DLD1 (cell line): ENCODE data around the gene NSMCE3.
"Not testable (repeated sequence)": the region's sequence is repeated elsewhere in the genome, so short reads cannot be mapped to it uniquely, and the experiment has no call there.

ENCODE experiments used
- in situ Hi-C: cut with HindIII; loops from 2 replicates; pipeline ENCODE4 v1.10.0; 2017; ENCODE audit warnings: low sequenced_read_pairs

The NSMCE3 gene

DNA sequence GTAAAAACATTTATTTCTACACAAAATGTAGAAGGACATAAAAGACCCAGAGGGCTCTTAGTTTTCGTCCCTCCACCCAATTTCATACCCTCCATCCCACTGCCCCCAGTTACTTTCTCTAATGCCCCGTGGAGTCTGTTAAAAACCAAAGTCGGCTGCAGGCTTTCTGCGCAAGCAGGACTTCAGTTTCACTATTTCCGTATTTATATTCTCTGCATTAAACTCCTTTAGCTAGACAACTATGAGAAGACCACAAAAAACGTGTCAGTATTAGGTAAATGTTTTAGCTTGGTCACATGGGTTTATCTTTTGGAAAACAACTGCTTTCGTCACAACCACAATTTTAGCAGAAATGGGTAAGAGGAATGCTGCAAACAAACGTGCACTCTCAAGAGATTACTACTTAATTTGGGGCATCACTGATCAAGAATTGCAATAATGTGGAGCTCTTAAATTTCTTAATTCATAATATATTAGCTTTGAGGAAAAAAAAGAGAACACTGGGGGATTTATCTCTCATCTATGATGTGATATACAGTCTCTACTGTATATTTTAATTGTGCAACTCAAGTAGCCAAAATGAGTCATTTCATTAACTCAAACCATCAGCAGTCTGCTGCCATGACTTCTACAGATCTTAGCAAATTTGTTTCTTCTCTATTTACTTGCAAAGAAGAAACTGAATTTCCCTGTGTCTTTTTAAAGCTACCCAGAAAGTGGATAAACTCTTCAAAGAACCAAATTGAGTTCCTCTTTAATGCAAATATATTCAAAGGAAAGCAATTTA, 740 bp upstream of the NSMCE3 start:
- in situ Hi-C loops = no loop called here

- in situ Hi-C loops = no loop called here
Measured at GRCh38 chr15:29268706-29269484, 727 bp downstream of the NSMCE3 start.

DNA sequence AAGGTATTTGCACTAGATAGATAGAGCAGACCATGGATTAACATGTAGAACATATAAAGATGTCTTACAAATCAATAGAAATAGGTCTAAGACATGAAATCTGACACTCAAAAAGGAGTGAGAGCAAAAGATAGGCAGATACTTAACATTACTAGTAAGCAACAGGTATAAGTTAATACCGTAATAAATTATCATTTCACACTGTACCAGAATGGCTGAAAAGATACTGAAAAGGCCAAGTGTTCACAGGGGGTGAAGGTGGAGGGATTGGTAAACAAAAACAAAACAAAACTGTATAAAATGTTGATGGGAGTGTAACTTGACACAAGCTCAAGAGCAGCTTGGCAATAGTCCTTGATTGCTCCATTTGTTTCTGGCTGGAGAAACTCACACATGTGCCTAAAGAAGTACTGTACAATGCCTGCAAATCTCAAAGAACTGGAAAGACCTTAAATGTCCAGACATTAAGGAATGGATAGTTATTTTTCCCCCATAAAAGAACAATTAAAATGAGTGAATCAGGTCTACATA, 3.5 kb downstream of the NSMCE3 start:
- in situ Hi-C loops = no loop called here

DNA sequence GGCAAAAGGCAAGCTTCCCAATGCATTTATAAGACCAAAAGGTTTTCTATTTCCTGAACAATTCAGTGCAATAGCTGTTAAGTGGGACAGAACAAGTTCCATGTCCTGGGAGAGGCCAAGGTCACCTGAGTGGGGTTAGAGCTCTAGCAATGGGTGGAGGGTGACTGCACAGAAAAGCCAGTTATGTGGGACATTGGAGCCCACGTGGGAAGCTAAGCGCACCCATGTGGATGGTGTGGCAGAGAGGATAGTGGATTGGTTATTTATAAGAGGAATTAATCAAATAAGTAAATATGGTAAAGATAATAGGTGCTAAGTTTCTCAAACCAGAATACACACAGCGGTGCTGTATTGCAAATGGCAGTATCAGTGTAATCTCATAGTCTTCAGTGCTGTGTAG, 6.3 kb downstream of the NSMCE3 start:
- in situ Hi-C loops = no loop called here

DNA sequence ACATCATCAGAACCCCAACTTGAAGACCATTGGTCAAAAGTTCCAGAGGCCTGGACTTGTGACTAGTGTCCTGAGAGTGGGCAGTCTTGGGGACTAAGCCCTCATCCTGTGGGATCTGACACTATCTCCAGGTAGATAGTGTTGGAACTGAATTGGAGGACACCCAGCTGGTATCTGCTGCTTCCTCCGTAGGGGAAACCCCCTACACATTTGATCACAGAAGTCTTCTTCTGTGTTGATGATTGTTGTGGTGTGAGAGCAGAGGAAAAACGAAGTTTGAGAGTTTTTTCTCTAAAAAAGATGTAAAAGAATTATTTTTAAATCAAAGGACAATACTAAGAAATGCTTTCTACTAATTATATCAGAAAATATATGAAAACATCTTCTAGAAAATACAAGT, 6.9 kb downstream of the NSMCE3 start:
- in situ Hi-C loops = no loop called here

- in situ Hi-C loops = no loop called here
Measured at GRCh38 chr15:29260896-29261295, 8.7 kb downstream of the NSMCE3 start.

DNA sequence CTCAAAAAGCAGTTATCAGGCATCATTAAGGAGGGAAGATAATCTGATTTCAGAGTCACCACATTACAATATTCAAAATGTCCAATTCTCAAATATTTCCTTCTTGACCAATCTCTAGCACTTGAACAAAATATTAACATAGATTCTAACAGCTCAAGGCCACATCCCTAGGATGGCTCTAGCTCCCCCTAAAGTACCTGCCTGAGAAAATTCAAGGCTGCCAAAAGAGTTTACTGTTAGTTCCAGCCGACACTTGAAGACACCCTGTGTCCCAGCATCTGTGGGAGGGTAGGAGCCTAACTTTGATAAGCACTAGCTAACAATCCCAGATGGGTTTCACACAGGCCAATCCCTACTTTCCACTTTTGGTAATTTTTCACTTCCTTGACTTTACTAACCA, 10.4 kb downstream of the NSMCE3 start:
- in situ Hi-C loops = no loop called here

DNA sequence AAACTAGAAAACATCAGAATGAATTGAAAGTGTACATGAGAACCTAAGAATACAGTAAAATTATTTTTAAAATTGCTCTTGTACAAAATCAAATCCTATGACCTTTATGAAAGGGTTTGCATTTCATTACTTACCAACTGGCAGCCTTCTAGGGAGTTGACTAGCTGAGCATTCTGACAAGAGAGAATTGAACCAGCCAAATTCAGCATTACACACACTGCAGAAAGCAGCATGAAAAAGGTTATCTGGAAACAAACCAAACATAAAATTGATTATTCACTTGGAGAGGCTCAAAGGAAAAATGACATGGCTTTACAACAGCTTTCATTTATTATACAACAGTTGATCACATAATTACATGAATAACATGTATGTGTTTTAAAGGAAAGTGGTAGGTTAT, 17.4 kb downstream of the NSMCE3 start:
- in situ Hi-C loops = no loop called here

GRCh38 chr15:29244544-29244943, 25.1 kb downstream of the NSMCE3 start:
- in situ Hi-C loops = no loop called here

DNA sequence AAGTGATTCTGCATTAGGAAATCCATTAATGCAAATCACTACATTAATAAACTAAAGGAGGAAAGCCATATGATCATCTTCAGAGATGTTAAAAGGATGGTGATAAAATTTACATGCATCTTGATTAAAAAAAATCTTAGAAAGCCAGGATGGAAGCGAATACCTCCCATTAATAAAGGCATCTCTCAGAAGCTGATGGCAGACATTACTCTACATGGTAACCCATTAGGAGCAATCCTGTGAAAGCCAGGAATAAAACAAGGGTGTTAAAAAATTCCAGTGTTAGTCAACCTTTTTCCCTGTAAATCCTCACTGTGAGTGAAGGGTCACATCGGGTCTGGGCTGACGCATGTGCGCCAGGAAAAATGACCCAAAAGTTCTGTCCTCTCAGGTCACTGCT, 25.5 kb downstream of the NSMCE3 start:
- in situ Hi-C loops = no loop called here

GRCh38 chr15:29242456-29243242, 27.0 kb downstream of the NSMCE3 start:
- in situ Hi-C loops = no loop called here

DNA sequence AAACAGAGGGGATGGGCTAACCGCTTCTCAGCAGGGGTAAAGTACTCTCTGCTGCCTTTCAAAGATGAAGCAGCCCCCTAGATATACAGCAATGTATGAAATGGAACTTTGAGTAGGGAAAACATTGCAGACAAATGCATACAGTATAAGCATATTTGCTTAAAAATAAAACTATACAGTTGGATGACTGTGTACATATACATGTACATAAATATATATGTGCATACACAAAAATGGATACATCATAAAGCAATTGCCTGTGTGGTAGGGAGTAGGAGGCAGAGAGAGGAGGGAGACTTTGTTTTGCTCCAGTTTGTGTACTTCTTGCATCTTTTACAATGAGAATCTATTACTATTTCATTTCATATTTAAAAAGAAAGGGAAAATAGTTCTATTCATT, 28.4 kb downstream of the NSMCE3 start:
- in situ Hi-C loops = no loop called here

GRCh38 chr15:29239395-29239794, 30.2 kb downstream of the NSMCE3 start:
- in situ Hi-C loops = no loop called here

DNA sequence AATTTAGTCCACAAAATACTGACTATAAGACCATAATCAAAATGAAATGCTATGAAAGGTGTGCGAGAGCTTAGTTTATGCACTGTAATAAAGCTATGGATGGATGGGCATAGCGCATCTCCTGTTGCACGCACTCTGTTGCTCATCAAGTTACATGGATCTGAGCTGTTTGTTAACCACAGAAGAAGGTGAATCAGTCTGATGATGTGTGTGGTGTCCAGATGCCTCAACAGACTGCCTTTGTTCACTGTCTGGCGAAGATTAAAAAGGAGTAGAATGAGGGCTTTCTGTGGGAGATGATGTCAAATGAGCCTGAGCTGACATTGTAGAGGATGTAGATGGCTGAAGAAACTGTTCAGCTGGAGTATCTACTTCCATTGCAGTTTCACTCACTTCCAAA, 36.1 kb downstream of the NSMCE3 start:
- in situ Hi-C loops = no loop called here

GRCh38 chr15:29226436-29227208, 43.0 kb downstream of the NSMCE3 start:
- in situ Hi-C loops = no loop called here

DNA sequence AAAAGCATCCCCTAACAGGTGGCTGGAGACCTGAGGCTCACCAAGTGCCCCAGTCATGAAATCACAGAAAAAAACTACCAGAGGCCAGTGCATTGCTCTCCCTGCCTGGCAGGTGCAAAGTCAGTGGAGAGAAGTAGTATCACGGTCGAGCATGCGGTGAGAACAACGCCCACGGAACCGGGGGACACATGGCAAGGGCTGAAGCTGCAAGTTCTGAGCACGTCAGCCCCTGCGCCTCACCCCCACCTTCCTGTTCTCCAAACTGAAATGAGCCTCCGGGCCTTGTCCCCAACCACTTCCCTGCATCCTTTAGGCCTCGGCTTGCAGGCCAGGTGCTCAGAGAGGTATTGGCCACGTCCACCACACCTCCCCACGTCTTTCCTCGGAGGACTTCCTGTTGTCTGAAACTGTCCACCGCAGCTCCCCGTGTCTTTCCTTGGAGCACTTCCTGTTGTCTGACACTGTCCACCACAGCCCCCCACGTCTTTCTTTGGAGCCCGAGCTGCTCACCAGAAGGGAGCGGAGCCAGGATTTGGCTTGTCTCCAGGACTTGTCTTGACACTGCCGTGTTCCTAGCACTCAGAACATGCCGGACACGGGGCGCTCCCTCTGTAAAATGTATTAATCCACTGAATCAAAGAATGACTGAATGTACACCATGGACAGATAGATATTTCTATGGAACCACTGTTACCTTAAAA, 43.9 kb downstream of the NSMCE3 start:
- in situ Hi-C loops = no loop called here

DNA sequence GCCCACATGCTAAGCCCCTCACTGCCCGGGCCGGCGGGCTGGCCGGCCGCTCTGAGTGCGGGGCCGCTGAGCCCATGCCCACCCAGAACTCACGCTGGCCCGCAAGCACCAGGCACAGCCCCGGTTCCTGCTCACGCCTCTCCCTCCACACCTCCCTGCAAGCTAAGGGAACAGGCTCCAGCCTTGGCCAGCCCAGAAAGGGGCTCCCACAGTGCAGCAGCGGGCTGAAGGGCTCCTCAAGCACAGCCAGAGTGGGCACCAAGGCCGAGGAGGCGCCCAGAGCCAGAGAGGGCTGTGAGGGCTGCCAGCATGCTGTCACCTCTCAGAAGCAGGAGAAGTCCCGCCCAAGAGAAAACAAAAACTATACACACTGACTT, 44.6 kb downstream of the NSMCE3 start:
- in situ Hi-C loops = not testable (repeated sequence)

DNA sequence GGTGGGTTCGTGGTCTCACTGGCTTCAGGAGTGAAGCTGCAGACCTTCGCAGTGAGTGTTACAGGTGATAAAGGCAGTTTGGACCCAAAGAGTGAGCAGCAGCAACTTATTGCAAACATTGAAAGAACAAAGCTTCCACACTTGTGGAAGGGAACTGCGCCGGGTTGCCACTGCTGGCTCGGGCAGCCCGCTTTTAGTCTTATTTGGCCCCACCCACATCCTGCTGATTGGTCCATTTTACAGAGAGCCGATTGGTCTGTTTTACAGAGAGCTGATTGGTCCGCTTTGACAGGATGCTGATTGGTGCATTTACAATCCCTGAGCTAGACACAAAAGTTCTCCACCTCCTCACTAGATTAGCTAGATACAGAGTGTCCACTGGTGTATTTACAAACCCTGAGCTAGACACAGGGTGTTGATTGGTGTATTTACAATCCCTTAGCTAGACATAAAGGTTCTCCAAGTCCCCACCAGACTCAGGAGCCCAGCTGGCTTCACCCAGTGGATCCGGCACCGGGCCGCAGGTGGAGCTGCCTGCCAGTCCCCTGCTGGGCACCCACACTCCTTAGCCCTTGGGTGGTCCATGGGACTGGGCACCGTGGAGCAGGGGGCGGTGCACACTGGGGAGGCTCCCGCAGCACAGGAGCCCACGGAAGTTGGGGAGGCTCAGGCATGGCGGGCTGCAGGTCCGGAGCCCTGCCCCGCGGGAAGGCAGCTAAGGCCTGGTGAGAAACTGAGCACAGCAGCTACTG, 45.2 kb downstream of the NSMCE3 start:
- in situ Hi-C loops = not testable (repeated sequence)

DNA sequence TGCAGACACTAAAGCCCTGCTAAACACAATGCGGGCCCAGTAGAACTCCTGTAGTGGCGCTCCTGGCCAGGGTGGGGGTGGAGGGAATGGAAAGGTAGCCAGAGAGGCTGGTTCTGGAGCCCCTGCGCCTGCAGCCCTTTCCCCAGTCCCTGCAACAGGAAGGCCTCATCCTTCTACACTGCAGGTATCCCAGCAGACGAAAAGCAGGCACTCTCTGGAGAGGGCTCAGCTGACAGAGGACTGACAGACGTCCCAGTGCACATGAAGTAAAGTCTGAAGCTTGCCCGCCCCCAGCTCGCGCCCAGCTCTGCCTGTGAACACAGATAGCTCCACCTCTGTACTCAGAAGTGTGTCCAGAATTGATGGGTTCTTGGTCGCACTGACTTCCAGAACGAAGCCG, 46.0 kb downstream of the NSMCE3 start:
- in situ Hi-C loops = no loop called here
